Astrocyte of the cerebellum (primary cell): ENCODE measurements around the gene SCN5A.

Experiments
- DNase-seq: peaks from one replicate; pipeline ENCODE4 v3.0.0-alpha.2; 2011; ENCODE audit warnings: low read depth
- H3K4me3 ChIP-seq: 2 replicates; pipeline ENCODE4 v1.5.1; 2011; ENCODE audit warnings: mild to moderate bottlenecking, low read depth, low read length, moderate library complexity
- CTCF ChIP-seq: IDR thresholded peaks from 2 replicates; pipeline ENCODE4 v1.5.1; 2012; ENCODE audit warnings: low read length, low read depth, moderate library complexity, mild to moderate bottlenecking; ENCODE audit errors: missing control alignments
- in situ Hi-C: cut with HindIII; loops from 2 replicates; pipeline ENCODE4 v1.10.0; 2017; ENCODE audit warnings: low sequenced_read_pairs

The SCN5A gene

GRCh38 chr3:38645076-38645475, 4.4 kb downstream of the SCN5A start:
- TF ChIP-seq CTCF: no peak
- H3K4me3 ChIP-seq: no peak overlapping the region
- DNase-seq: no peak
- in situ Hi-C loops: loop anchor here (5.0 to 10.0 kb wide), 2 partner anchors 88 to 200 kb away; no protein-coding TSS in a partner anchor

- TF ChIP-seq CTCF: no peak
- no peak for DNase-seq
- in situ Hi-C loops: loop anchor here (5.0 to 10.0 kb wide), 2 partner anchors 87 to 200 kb away; no protein-coding TSS in a partner anchor
- no peak overlapping the region for H3K4me3 ChIP-seq
Observed at GRCh38 chr3:38644662-38645053, 4.8 kb downstream of the SCN5A start.

- no peak for TF ChIP-seq CTCF
- DNase-seq: no peak
- H3K4me3 ChIP-seq: no peak overlapping the region
- in situ Hi-C loops: loop anchor here (10.0 kb wide), 1 partner anchor 201 kb away; no protein-coding TSS in a partner anchor
Observed at GRCh38 chr3:38644016-38644661, 5.3 kb downstream of the SCN5A start.

- in situ Hi-C loops: loop anchor here (10.0 kb wide), 1 partner anchor 201 kb away; no protein-coding TSS in a partner anchor
- no peak for DNase-seq
- no peak overlapping the region for H3K4me3 ChIP-seq
- no peak for TF ChIP-seq CTCF
Observed at GRCh38 chr3:38643592-38643991, 5.9 kb downstream of the SCN5A start.

- in situ Hi-C loops: loop anchor here (10.0 kb wide), 1 partner anchor 202 kb away; no protein-coding TSS in a partner anchor
- no peak for DNase-seq
- H3K4me3 ChIP-seq: no peak overlapping the region
- TF ChIP-seq CTCF: no peak
Observed at GRCh38 chr3:38643090-38643489, 6.4 kb downstream of the SCN5A start.

- no peak overlapping the region for H3K4me3 ChIP-seq
- in situ Hi-C loops: loop anchor here (10.0 kb wide), 1 partner anchor 203 kb away; no protein-coding TSS in a partner anchor
- no peak for DNase-seq
- TF ChIP-seq CTCF: no peak
Observed at GRCh38 chr3:38641461-38642110, 7.9 kb downstream of the SCN5A start.
